Cardiac fibroblast (primary cell): ENCODE measurements around the gene DAB2IP.

Experiments
- DNase-seq, 2 donors: peaks; one replicate each; pipeline versions ENCODE4 v3.0.0 to v3.0.0-alpha.2; 2010; ENCODE audit warnings: low read depth in 2 of 2
- H3K4me3 ChIP-seq, 2 donors: replicated peaks in 1 of 2; 1 replicate in 1 of 2; 2 replicates in 1 of 2; pipeline ENCODE4 v1.5.1; 2011; ENCODE audit warnings: low read depth in 2 of 2, low read length in 2 of 2, mild to moderate bottlenecking in 2 of 2, moderate library complexity in 1 of 2
- CTCF ChIP-seq: IDR thresholded peaks from one replicate; pipeline ENCODE4 v1.5.1; 2011; ENCODE audit warnings: low read depth, mild to moderate bottlenecking, low read length, inconsistent platforms

The DAB2IP gene

GRCh38 chr9:121720311-121721057 is 69.0 kb downstream of the DAB2IP start:
- no peak for TF ChIP-seq CTCF
- DNase-seq, result no peak
- no peak overlapping the region for H3K4me3 ChIP-seq

DNA sequence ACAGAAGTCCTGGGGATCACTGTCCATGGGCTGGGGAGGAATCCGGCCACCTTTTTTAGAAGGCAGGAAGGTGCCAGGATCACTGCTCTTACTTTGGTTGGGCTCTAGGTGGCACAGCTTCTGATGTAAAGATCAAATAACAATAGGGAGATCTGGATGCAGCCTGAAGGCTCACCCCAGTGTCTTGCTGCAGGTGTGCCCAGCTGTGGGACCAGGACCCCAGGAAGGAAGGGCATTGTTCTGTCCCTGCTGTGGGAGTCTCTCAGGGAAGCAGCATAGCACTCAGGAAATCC is 69.6 kb downstream of the DAB2IP start:
- TF ChIP-seq CTCF, result no peak
- no peak for DNase-seq
- H3K4me3 ChIP-seq, result no peak overlapping the region

DNA sequence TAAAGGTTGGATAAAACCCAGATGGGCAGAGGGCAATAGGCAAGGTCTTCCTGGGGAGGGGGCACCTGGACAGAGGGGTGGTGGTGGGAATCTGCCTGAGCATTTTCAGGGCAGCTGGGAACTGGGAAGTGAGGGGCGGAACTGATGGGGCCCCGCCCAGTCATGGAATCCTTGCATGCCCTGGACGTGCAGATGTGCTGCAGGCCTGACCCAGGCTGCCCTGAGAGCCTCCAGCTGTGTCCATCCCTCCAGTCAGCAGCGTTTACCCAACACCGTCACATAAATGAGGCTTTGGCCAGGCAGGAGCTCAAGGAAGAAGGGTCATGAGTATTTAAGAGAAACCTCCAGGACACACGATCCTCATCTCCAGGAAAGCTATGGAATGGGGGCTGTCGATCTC is 70.3 kb downstream of the DAB2IP start:
- TF ChIP-seq CTCF, result no peak
- H3K4me3 ChIP-seq, result no peak overlapping the region
- DNase-seq, result no peak

- no peak for TF ChIP-seq CTCF
- DNase-seq, result peak; percentile 99 to 100
- H3K4me3 ChIP-seq, result no peak overlapping the region
Measured at GRCh38 chr9:121725008-121725775, 73.8 kb downstream of the DAB2IP start.

GRCh38 chr9:121727295-121728020 is 76.0 kb downstream of the DAB2IP start:
- no peak overlapping the region for H3K4me3 ChIP-seq
- DNase-seq, result peak in 1 of 2 donors; percentile 45
- TF ChIP-seq CTCF, result no peak

DNA sequence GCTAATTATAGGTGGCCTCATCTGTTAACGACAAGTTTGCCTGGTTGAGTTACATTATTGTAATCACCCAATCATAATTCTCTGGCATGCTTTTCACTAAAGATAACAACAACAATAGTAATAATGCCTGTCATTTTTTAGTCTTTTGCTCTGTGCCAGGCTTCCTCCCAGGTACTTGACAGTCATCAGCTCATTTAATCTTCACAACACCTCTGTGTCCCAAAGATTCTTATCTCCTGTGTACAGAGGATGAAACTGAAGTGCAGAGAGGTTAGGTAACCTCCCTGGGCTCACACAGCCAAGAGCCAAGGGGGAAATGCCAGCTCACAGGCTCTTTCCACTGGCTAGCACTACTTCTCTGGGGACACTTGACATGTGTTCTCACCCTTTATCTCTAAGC is 77.5 kb downstream of the DAB2IP start:
- TF ChIP-seq CTCF, result no peak
- no peak overlapping the region for H3K4me3 ChIP-seq
- DNase-seq, result no peak
